HG03064 (cell line): Measurements from ENCODE around the gene UBTD2.

Source experiments
- ATAC-seq: cut with Tn5 transposase; IDR thresholded peaks from one replicate; pipeline ENCODE4 v1.9.1; 2021; ENCODE audit warnings: low read depth; ENCODE audit not compliant: unreplicated experiment

UBTD2 gene

DNA sequence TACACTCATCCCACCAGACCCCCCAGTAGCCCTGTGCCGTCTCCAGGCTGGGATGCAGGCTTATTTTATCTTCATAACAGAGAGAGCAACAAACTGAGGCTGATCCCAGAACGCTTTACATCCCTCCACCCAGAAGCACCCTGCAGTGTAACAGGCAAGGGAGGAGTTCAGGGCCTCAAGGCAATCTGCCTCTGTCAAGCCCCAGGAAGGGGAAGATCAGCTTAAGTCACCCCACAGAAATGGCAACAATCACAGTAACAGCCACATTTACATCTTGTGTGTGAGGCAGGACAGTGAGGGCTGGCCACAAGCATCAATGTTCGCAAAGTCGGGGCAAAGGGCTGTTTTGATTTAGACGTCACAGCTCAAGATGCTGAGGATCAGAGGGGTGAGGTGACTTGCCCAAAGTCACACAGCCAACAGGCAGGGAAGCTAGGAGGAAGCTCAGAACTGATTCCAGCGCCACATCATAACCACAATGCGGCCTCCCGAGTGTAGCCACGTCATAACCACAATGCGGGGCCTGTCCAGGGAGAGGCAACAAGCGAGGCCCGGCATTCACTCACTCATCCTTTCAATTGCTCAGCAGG, 109.9 kb downstream of the UBTD2 start:
- ATAC-seq = no peak

DNA sequence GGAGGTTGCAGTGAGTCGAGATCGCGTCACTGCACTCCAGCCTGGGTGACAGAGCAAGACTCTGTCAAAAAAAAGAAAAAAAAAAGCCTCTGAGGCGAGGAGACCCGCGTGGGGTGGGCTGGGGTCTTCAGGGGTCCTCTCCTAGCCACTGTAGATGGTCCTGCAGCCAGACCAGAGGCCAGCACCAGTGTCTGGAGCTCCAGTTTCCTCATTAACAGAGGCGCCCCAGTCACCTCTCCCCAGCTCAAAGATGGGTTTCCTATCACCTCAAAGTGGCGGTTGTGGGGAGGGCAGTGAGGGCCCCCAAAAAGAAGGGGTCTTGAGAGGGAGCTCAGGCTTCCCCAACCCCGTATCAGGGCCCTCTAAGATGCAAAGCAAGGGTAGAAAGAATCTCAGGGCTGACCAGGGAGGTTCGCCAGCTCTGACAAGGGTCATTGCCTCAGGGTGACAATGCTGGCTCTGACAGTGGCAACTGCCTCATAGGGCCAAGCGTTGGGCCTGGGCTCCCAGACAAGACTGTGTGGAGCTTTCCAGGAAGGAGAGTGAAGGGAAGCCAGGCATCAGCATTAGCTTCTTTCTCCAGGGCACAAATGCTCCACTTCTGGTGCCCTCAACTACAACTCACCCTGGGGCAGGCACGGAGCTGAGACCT, 110.5 kb downstream of the UBTD2 start:
- ATAC-seq = no peak

DNA sequence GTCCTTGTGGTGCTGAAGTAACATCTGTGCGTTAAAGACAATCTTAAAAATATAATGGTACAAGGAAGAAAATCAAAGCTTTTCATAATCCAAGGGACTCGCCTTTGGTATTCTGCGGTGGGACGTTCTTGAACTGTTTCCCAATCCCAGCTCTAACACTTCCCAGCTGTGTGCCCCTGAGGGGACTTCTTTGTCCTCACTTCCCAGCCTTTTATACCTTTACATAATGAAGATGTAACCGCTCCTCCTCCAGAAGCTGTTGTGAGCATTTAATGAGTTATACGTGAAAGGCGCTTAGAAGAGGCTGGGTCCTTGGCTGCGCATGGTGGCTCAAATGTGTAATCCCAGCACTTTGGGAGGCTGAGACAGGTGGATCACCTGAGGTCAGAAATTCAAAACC, 112.4 kb downstream of the UBTD2 start:
- ATAC-seq = no peak

- ATAC-seq = no peak
Measured at GRCh38 chr5:172170251-172170701, 113.3 kb downstream of the UBTD2 start.

DNA sequence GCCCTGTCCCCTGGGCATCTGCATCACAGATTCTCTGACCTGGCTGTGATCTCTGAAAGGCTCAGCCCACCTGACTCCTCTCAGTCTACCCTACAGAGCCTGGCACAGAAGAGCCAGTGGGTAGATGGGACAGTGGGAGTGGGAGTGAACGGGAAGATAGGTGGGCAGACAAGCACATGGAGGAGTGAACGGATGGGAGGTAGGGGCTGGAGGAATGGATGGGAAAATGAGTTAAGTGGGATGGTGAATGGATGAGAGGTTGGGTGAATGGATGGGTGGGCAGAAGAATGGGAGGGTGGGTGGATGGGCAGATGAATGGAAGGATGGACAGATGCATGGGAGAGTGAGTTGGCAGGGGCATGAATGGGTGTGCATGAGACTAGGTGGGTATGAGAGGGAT, 114.3 kb downstream of the UBTD2 start:
- no peak for ATAC-seq

- ATAC-seq = no peak
Measured at GRCh38 chr5:172168311-172168710, 115.3 kb downstream of the UBTD2 start.

DNA sequence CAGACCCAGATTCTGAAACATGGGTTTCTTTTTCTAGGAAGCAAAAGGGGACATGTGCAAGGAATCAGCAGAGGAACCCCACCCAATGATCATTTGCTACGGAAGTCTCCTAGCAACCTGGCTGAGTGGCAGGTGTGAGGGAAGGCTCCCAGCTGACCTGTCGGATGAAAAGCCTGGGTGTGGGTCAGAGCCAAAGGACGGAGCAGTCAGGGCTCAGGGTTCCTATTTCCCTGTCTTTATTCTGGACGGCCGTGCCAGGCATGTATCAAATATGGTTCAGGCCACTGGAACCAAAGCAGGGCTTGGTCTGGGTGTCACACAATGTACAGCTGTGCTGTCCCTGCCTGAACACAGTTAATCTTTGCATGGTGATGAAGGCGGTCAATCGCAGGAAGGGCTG, 115.7 kb downstream of the UBTD2 start:
- no peak for ATAC-seq

DNA sequence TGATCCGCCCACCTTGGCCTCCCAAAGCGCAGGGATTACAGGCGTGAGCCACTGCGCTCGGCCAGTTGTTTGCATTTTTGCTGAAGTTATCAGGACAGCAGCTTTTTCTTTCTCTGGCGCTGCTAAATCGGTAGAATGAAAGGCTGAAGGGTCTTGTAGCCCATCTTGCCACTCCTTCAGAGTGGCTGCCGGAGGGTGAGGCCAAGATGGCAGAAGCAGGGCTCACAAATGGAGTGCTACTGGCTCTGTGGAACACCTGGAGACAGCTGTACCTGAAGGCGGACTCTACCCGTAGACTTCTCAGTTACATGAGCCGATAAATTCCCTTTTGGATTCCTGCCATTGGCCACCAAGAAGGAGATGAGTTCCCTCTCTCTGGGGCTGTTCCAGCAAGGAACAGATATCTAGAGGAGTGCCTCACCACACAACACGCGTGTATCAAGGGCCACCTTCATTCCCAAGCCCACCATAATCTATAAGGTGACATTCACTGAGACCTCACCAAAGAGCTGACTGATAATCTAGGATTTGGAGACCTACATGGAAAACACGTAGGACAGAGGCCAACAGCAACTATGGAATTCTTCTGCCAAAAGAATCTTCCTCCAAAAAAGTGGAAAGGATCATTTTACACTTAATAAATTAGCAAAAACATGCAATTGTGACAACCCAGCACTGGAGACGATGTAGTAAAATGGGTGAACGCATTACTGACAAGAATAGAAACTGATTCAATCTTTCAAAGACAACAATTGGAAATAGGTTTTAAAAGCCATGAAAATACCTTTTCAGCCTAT, 117.3 kb downstream of the UBTD2 start:
- no peak for ATAC-seq

- ATAC-seq = peak; percentile 70
Measured at GRCh38 chr5:172165465-172165864, 118.1 kb downstream of the UBTD2 start.

DNA sequence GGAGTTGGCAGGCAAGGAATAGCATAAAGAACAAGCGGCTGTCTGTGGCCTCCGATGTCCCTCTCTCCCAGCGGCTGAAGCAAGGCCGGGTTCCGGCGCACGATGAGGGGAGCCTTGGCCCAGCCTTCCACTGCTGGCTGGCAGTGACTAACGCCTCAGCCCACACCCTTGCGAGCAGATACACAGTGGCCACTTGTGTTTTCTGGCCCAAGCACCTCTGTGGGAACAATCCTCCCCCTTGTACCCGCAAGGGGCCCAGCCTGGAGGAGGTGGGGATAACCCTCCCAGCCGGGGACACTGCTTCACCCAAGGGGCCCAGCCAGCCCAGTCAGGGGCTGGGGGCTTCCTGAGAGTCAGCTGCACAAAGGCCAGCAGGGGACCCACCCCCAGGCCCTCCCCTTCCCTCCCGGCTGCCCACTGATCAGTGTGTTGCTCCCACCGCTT, 118.8 kb downstream of the UBTD2 start:
- ATAC-seq = no peak

DNA sequence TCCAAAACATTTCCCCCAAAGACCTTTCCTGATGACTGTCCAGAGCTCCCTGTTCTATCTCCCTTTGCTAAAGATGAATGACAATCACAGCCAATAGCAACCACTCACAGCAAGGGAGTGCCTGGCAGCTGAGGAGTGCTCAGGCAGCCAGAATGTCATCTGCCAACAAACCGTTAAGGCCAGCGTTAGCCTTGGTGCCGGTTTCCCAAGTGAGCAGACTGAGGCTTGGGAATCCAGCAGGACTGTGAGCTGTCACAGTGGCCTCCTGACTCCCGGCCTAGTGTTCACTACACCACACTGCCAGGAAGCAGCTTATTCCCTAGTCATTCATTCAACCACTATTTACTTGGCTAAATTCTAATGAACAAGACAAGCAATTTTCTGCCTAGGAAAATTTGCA, 120.2 kb downstream of the UBTD2 start:
- no peak for ATAC-seq

GRCh38 chr5:172162987-172163343, 120.6 kb downstream of the UBTD2 start:
- no peak for ATAC-seq

GRCh38 chr5:172162323-172162986, 121.1 kb downstream of the UBTD2 start:
- ATAC-seq = no peak

DNA sequence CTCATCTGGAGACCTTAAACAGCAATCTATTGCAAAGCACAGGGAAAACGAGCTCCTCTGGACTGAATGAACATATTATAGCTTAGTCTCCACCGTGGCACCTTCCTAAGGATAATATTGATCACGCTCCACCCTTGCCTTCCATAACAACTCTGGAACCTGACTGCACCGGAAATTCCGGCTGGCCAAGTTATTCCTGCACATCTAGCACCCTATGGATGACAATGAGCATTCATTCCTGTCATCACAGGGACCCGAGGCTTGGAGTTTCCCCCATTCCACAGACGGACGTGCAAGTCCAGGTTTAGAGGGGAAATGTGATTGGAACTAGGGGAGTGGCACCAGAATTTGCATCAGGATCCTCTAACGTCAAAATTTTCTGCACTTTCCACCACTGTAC, 123.1 kb downstream of the UBTD2 start:
- ATAC-seq = no peak
